DOHH2 (cell line): ENCODE measurements around the gene PTPN5.

Source experiments
- H3F3A ChIP-seq: fragments of 200-600 bp; sonication (generic), shearing (Covaris generic); 2 replicates; pipeline ENCODE4 v1.6.0; 2016; ENCODE audit warnings: antibody characterized with exemption, mild to moderate bottlenecking; ENCODE audit not compliant: control insufficient read depth, insufficient read depth
- H3K27ac ChIP-seq: fragments of 200-600 bp; sonication (generic); 2 replicates; pipeline ENCODE4 v1.5.1; 2014; ENCODE audit warnings: low read depth, mild to moderate bottlenecking, low read length, moderate library complexity
- H3K27me3 ChIP-seq: fragments of 200-600 bp; sonication (generic); 2 replicates; pipeline ENCODE4 v1.6.1; 2014; ENCODE audit warnings: mild to moderate bottlenecking, low read length, mixed read lengths; ENCODE audit not compliant: control insufficient read depth
- H3K36me3 ChIP-seq: fragments of 200-600 bp; sonication (generic); 2 replicates; pipeline ENCODE4 v1.6.1; 2014; ENCODE audit warnings: mild to moderate bottlenecking, low read length, moderate library complexity, mixed read lengths; ENCODE audit not compliant: control insufficient read depth
- H3K4me1 ChIP-seq: fragments of 200-600 bp; sonication (generic); 2 replicates; pipeline ENCODE4 v1.6.1; 2014; ENCODE audit warnings: mild to moderate bottlenecking, low read length, mixed read lengths; ENCODE audit not compliant: control insufficient read depth
- H3K4me2 ChIP-seq: fragments of 200-600 bp; sonication (generic); 2 replicates; pipeline ENCODE4 v1.6.0; 2014; ENCODE audit warnings: mild to moderate bottlenecking, low read length, moderate library complexity
- H3K4me3 ChIP-seq: fragments of 200-600 bp; sonication (generic); 2 replicates; pipeline ENCODE4 v1.5.1; 2014; ENCODE audit warnings: mild to moderate bottlenecking, low read length, mixed read lengths
- H3K79me2 ChIP-seq: fragments of 200-600 bp; sonication (generic); 2 replicates; pipeline ENCODE4 v1.6.1; 2014; ENCODE audit warnings: mild to moderate bottlenecking, low read length, mixed read lengths; ENCODE audit not compliant: control insufficient read depth
- H3K9me2 ChIP-seq: fragments of 200-600 bp; sonication (generic); replicated peaks from 2 replicates; pipeline ENCODE4 v1.6.1; 2014; ENCODE audit warnings: mild to moderate bottlenecking, low read length, mixed read lengths; ENCODE audit not compliant: control insufficient read depth
- H3K9me3 ChIP-seq: fragments of 200-600 bp; sonication (generic); 2 replicates; pipeline ENCODE4 v1.6.1; 2014; ENCODE audit warnings: antibody characterized with exemption, low read length, mixed read lengths; ENCODE audit not compliant: control insufficient read depth, insufficient read depth
- H4K20me1 ChIP-seq: fragments of 200-600 bp; sonication (generic); 2 replicates; pipeline ENCODE4 v1.6.0; 2014; ENCODE audit warnings: low read depth, mild to moderate bottlenecking, antibody characterized with exemption, low read length, moderate library complexity; ENCODE audit not compliant: control insufficient read depth, insufficient read depth
- CTCF ChIP-seq: fragments of 200-600 bp; sonication (generic); IDR thresholded peaks from one replicate; pipeline ENCODE4 v1.5.1; 2014; ENCODE audit warnings: antibody characterized with exemption, mild to moderate bottlenecking, low read depth, low read length; ENCODE audit not compliant: poor library complexity, severe bottlenecking
- EZH2phosphoT487 ChIP-seq: fragments of 200-600 bp; sonication (generic); IDR thresholded peaks from 2 replicates; pipeline ENCODE4 v1.6.1; 2017; ENCODE audit warnings: borderline replicate concordance, mild to moderate bottlenecking, antibody characterized with exemption, low read length, moderate library complexity, mixed read lengths

Gene PTPN5

GRCh38 chr11:18743365-18743764 is 48.2 kb downstream of the PTPN5 start:
- no peaks in the 10 kb centered on the region for H3K9me2 ChIP-seq
- no peaks in the 10 kb centered on the region for H3K36me3 ChIP-seq
- no peaks in the 10 kb centered on the region for H4K20me1 ChIP-seq
- H3K4me3 ChIP-seq = no peak overlapping the region
- 0 out of 2 replicates have a peak, but pooled peaks cover 3% of the 10 kb centered on the region for H3K27me3 ChIP-seq
- H3F3A ChIP-seq = no peaks in the 10 kb centered on the region
- no peak overlapping the region for H3K4me2 ChIP-seq
- no peaks in the 10 kb centered on the region for H3K79me2 ChIP-seq
- H3K27ac ChIP-seq = no peak overlapping the region
- no peaks in the 10 kb centered on the region for H3K4me1 ChIP-seq
- H3K9me3 ChIP-seq = no peaks in the 10 kb centered on the region
- no peak for TF ChIP-seq EZH2phosphoT487
- TF ChIP-seq CTCF = no peak

- no peak overlapping the region for H3K27ac ChIP-seq
- no peaks in the 10 kb centered on the region for H3F3A ChIP-seq
- TF ChIP-seq EZH2phosphoT487 (no peak), CTCF (no peak)
- no peaks in the 10 kb centered on the region for H3K4me1 ChIP-seq
- H3K36me3 ChIP-seq = no peaks in the 10 kb centered on the region
- H3K4me3 ChIP-seq = no peak overlapping the region
- 0 out of 2 replicates have a peak, but pooled peaks cover 3% of the 10 kb centered on the region for H3K27me3 ChIP-seq
- no peaks in the 10 kb centered on the region for H3K9me3 ChIP-seq
- no peaks in the 10 kb centered on the region for H3K9me2 ChIP-seq
- no peaks in the 10 kb centered on the region for H3K79me2 ChIP-seq
- no peak overlapping the region for H3K4me2 ChIP-seq
- H4K20me1 ChIP-seq = no peaks in the 10 kb centered on the region
Measured at GRCh38 chr11:18741783-18742182, 49.8 kb downstream of the PTPN5 start.

- Histone ChIP-seq H3K27me3 (no peaks in the 10 kb centered on the region), H3K27ac (no peak overlapping the region), H3F3A (no peaks in the 10 kb centered on the region), H3K4me1 (no peaks in the 10 kb centered on the region), H3K9me3 (no peaks in the 10 kb centered on the region), H3K36me3 (no peaks in the 10 kb centered on the region), H4K20me1 (no peaks in the 10 kb centered on the region), H3K4me3 (no peak overlapping the region), H3K4me2 (no peak overlapping the region), H3K9me2 (no peaks in the 10 kb centered on the region), H3K79me2 (no peaks in the 10 kb centered on the region)
- TF ChIP-seq EZH2phosphoT487 = no peak
- peak; percentile 42 for TF ChIP-seq CTCF
Measured at GRCh38 chr11:18739685-18740084, 51.9 kb downstream of the PTPN5 start.

GRCh38 chr11:18737642-18738041 is 54.0 kb downstream of the PTPN5 start:
- Histone ChIP-seq H3F3A (no peaks in the 10 kb centered on the region), H3K4me1 (no peaks in the 10 kb centered on the region), H3K27me3 (no peaks in the 10 kb centered on the region), H3K4me3 (no peak overlapping the region), H3K4me2 (no peak overlapping the region), H3K9me3 (no peaks in the 10 kb centered on the region), H4K20me1 (no peaks in the 10 kb centered on the region), H3K9me2 (no peaks in the 10 kb centered on the region), H3K79me2 (no peaks in the 10 kb centered on the region), H3K36me3 (no peaks in the 10 kb centered on the region), H3K27ac (no peak overlapping the region)
- TF ChIP-seq EZH2phosphoT487 (no peak), CTCF (no peak)
